Activated CD4-positive, alpha-beta T cell treated with anti-CD3 and anti-CD28 coated beads, Interleukin-2, amount 50 U/mL, for 16 hours (primary cell): ENCODE results near the gene BCL7C.
"Not testable (repeated sequence)": the region's sequence is repeated elsewhere in the genome, so short reads cannot be mapped to it uniquely, and the experiment has no call there.

Experiments used
- DNase-seq: peaks from one replicate; pipeline ENCODE4 v3.0.0-alpha.2; 2020

Gene BCL7C

DNA sequence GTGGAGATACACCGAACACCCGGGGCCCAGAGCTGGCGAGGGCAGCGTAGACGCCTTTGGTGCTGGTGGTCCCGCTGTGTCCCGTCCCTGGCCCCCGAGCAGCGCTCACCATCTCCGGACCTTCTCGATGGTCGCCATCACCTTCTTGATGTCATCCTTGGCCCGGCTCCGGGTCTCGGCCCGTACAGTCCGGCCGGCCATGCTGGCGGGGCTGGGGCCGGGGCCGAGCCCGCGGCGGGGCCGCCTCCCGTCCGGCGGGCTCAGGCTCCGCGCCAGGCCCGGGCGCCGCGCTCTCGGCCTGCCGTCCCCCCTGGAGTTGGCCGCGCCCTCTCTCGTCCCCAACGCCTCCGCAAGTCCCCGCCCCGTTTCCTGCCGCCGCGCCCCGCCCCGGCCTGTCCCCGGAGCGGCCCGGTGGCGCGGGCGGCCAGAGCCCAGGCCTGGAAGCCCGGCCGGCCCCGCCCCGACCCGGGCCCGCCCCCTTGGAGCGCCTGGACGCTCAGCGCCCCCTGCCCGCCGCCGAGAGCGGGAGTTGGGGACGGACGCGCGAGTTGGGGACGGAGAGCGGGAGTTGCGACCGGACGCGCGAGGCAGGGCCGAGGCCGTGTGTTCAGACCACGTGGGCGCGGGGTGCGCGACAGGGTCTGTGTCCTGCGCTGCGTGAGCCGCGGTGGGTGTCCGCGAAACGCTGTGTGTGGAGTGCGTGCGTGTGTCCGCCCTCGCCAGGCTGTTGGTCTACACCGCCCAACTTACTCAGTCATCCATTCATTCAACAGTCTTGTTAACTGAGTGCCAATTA is at the start of gene BCL7C:
TSS of gene BCL7C (minus strand) at position 334 of the 796 bp plus-strand sequence. CDS start at position 201, 133 bp downstream.
- peak; percentile 90 for DNase-seq

DNA sequence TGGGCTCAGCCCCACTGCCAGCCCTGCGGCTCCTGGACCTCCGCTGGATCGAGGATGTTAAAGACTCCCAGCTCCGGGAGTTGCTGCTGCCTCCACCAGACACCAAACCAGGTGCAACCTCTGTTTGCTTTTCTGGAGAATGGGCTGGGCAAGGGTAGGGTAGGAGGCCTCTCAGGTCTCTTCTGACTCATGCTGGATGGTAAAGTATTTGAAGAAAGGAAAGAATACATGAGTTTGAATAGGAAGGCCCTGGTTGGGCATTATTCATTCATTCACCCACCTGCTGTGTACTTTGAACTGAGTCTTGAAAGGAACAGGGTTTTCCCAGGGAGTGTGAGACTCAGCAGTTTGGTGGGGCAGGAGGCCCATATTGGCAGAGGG is 48.5 kb upstream of the BCL7C start:
- DNase-seq, result no peak

DNA sequence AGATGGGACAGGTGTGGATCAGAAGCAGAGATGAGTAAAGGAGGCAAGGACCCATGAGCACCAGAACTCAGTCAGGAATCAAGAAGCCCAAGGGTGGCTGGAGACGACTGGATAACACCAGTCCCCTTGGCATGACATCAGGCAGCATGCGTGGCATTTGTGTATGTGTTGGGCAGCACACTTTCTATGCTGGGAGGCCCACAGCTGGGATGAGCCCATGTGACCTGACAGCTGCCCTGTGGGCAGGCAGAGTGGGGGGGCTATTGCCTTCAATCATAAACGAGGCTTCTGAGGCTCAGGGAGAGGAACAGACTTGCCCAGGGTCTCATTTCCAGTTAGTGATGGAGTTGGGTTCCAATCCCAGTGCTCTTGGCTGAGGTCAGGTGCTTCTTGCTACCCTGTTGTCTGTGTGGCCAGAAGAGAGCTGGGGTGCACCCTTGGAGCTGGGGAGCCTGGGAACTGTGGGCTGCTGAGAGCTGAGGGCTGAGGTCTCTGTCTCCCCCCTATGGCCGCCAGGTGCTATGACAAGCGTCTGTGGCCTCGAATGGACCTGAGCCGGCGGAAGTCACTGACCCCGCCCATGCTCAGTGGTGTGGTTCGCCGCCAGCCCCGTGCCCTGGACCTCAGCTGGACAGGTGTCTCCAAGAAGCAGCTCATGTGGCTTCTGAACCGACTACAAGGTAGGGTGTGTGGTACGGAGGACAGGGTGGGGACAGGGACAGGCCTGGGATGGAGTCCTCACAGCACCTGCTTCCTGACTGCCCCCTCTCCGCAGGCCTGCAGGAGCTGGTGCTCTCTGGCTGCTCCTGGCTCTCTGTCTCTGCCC is 47.9 kb upstream of the BCL7C start:
- DNase-seq, result peak; percentile 81

DNA sequence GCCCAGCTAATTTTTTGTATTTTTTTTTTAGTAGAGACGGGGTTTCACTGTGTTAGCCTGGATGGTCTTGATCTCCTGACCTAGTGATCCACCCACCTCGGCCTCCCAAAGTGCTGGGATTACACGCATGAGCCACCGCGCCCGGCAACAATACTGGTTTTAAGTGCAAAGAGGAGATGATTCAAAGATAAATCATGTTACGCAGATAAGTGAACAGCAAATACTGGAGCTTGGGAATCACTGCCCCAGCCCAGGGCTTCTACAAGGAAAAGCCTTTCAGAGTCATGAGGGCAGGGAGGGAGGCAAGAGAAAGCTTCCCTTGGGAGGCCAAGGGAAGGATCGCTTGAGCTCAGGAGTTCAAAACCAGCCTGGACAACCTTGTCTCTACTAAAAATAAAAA is 45.7 kb upstream of the BCL7C start:
- DNase-seq, result not testable (repeated sequence)

DNA sequence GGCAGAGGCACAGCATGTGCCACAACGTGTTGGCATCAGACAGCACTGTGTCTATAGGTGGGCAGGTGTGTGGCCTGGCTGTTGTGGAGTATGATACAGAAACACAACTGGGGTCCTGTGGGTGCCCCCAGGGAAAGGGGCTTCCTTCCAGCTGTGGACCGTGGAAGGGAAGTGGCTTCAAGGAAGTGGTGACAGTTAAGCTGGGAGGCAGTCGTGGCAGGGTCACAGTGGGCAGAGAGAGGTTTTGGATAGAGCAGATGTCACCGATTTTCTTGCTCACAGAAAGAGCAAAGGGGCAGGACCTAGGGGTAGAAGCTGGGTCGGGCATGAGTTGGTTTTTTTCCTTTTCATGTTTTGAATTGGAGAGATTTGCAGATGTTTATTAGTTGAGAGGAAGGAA is 43.8 kb upstream of the BCL7C start:
- no peak for DNase-seq

DNA sequence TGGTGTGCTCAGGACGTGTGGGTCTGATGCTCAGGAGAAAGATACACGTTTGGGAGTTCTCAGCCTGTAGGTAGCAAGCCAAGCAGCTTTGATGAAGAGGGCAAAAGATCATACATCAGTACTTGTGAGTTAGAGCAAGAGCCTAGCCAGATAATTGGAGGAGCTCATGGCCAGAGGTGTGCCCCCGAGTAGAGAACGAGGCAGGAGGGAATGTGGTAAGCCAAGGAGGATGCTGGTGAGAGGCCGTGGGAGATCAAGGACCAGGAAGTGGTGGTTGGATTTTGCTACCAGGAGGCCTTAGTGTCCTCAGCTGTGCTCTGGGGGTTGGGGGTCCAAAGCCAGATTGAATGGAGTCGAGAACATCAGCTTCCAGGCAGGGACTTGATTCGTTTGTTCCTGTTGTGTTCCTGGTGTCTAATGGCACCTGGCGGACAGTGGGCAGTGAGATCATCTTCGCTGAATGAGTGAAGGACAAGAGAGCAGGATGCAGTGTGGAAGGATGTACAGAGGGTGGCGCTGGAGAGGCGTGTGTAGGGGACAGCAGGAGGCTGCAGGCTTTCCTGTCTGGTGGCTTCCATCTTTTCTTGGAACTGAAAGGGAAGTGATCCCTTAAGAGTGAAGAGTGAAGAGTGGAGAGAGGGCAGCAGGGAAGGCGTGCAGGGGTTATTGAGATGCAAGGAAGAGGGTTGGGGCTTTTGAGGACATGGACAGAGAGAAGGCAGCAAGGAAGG is 41.1 kb upstream of the BCL7C start:
- peak; percentile 47 for DNase-seq

DNA sequence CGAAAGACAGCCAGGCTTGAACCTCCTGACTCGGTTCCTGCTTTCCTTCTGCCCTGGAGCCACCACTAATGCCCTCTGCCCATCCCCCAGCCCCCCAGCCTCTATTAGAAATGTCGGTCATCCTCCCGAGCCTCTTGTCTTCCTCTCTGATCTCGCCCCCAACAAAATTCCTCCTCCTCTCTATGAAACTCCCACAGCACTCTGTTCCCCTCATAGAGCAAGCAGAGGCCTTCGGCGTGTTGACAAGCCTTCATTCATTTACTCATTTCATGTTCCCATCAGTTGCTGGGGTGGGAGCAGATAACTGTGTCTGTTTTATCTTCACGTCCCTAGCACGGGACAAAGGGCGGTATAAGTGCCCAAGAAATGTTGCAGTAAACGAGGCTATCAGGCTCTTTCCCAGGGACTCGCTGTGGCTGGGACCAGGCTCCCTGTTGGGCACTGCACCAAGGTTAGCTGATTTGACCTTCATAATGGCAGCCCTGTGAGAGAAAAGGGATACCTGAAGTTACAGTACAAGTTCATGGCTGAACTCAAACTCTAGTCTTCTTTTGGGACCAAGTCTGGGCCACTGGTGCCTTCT is 37.3 kb upstream of the BCL7C start:
- DNase-seq, result no peak

DNA sequence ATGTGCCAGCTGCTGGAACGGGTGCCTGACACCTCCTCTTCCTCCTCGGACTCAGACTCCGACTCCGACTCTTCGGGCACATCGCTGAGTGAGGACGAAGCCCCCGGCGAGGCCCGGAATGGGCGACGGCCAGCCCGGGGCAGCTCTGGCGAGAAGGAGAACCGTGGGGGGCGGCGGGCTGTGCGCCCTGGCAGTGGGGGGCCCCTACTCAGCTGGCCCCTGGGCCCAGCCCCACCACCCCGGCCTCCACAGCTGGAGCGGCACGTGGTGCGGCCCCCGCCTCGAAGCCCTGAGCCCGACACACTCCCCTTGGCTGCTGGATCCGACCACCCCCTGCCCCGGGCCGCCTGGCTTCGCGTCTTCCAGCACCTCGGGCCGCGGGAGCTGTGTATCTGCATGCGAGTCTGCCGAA is 36.3 kb upstream of the BCL7C start:
- DNase-seq, result no peak

DNA sequence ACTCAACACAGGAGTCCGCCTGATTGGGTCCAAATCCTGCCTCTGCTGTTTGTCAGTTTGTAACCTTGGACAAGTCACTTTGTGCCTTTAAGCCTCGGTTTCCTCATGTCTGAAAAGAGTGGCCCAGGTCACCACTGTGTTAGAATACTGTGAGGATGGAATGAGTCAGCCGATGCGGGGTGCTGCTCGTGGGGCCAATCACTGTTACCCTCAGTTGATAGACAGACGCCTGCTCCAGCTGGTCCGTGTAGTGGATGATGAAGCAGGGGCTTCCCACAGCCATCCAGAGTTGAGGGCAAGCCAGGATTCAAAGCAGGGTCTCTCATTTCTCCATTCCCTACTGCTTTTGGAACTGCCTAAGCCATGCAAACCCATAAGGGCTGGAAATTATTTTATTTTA is 35.3 kb upstream of the BCL7C start:
- peak; percentile 30 for DNase-seq

DNA sequence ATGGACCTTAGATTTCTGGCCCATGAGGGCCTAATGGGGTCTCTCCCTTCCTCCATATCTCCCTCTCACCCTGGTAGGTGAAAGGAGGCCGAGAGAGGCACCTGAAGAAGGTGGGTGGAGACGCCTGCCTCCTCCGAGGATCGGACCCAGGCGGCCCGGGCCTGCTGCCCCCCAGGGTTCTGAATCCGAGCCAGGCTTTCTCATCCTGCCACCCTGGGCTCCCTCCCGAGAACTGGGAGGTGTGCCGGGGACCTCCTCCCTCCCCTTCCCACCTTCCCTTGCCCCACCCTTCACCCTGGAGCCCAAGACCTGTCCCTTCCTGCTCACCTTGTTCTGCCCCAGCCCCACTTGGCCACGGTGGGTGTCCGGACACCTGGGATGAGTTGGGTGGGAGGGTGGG is 34.5 kb upstream of the BCL7C start:
- no peak for DNase-seq

DNA sequence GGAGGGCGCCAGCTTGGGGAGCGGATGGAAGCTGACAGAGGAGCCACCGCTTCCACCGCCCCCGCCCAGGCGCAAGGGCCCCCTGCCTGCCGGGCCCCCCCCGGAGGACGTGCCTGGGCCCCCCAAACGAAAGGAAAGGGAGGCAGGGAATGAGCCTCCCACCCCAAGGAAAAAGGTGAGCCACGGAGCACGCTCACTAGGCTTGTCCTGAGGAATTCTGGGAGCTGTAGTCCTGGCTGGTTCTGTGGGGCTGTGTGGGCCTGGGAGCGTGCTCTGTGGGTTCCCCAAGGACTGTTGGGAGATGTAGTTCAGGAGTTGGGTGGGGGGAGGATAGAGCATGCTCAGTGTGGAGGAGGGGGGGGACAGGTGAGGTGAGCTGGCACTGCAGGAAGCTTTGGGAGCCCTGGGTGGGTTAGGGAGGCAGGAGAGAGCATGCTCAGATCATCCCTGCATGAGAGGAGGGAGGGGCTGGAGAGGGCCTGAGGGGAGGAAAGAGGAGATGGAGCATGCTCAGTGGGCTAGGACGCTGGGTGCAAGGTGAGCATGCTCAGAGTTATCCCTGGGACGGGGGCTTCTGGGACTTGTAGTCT is 34.0 kb upstream of the BCL7C start:
- DNase-seq, result peak; percentile 72

DNA sequence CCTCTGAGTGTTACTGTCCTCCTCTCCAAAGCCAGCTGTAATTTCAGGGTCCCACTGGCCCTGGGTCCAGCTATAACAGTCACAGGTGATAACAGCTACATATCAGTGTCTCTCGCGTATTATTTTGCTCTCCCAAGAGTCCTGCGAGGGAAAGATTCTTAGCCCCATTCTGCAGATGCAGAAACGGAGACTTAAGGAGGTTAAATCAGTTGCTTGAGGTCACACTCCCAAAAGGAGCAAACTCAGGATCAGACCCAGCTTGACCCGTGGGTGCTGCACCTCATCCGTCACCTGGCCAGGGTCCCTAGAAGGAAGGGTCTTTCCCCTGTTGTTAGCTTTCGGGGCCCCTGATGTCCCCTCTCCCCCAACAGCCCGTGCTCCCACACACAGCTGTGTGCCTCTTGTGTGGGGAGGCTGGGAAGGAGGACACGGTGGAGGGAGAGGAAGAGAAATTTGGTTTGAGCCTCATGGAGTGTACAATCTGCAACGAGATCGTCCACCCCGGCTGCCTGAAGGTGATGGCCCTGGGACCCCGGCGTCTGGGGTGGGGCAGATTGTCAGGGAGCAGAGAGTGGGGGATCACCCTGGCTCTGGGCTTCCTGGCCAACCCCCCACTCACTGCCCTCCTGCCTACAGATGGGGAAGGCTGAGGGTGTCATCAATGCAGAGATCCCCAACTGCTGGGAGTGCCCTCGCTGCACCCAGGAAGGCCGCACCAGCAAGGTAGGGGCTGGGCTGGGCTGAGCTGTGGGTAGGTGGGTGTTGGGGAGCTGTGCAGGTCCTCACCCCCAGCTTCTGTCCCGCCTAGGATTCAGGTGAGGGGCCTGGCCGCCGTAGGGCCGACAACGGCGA is 33.3 kb upstream of the BCL7C start:
- no peak for DNase-seq

DNA sequence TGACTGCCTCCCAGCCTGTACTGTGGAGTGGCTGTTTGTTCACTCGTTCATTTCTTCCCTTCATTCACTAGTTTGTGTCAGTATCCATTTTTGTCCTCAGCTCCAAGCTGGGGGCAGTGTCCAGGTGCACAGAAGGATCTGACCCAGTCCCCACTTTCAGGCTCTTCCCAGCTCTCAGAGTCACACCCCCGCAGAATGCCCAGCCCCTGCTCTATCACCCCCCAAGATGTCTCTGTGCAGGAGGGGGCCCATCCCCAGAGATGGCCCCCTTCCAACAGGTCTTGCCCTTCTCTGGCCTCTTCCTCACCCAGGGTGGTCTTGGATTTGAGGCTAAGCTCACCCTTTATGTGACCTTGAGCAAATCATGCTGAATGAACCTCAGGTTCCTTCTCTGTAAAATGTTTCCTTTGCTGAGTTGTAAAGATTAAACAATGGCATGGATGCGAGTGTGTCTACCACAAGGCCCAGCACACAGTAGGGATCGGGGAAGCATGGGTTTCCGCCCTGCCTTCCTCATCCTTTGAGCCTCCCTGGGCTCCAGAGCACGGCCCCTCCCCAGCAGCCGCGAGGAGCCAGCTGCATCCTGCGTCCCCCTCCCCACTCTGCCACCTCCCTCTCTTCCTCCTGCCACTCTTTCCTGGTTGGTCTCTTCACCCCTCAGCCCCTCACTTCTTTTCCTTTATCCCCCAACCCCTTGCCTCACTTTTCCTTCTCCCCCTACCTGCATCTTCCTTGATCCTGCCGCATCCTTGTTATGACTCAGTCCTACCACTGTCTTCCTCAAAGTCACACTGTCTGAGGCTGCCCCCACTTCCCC is 32.3 kb upstream of the BCL7C start:
- no peak for DNase-seq

DNA sequence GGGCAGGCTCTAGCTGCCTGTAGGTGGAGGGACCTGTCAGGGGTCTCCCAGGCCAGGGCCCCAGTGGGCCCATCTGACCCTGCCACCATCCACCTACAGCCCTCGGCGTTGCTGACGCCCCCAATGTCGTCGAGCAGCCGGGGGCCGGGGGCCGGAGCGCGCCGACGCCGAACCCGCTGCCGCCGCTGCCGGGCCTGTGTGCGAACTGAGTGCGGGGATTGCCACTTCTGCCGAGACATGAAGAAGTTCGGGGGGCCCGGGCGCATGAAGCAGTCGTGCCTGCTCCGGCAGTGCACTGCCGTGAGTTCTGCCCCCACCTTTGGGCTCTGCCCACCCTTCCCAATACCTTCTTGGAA is 31.7 kb upstream of the BCL7C start:
- DNase-seq, result no peak

DNA sequence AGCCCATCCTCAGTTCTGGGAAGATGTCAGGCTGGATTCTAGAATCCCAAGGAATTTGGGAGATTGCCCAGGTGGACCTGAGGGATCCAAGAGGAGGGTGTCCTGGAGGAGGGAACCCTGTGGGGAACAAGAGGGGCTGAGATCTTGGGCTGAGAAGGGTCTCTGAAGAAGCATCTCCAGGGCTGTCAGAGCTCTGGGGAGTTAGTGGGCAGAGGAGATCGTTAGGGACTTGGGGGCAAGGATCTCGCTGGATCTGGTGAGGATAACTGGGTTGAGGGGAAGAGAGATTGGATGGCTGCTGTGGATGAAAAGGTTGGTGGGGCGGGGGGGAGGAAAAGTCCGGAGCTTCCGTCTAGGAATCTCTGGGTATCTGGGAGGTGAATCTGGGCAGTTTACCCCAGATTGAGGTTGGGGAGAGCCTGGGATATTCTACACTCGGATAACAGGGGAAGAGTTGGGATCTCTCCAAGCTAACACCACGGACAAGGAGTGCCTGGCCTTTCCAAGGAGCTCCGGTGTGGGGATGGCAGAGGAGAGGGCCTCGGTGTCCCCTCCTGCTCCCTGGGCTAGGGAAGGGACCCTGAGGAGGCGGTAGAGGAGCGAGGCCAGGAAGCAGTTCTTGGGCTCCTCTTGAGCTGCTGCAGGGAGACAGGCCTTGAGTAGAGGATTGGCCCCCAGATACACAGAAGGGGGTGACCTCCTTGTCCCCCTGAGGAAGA is 31.2 kb upstream of the BCL7C start:
- DNase-seq, result no peak

DNA sequence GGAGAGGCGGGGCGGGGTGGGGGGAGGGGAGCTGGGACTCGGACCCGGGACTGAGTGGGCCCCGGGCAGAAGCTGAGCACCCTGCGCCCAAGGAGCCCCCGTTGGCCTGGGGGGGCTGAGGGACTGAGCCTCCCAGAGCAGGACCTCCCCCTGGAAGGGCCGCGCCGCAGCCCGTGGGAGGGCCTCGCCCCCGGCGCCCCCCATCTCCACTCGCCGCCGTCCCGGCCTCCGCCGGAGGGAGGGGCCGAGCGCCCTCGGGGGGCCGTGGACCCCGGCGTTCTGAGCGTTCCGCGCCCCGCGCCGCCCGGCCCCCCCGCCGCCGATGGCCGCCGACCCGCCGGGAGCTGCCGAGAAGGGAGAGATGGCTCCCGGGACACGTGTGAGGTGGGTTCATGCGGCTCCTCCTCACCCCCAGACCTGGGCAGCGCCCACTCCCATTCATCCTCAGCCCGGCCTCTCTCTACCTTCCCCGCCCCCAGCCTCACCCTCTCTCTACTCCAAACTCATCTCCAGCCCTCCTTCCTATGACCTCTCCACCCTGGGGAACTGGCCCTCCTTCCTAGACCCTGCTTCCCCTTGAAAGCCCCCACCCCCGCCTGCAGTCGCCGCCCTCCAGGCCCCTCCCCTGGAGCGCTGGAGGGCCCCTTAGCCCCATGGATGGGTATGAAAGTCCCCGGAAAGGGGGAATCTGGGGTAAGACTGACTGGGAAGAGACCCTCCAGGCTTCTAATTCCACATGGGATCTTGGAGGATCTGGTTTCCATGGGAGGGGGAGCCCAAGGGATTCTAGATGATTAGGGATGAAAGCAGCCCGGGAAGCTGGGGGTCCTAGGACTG is 30.4 kb upstream of the BCL7C start:
- no peak for DNase-seq

DNA sequence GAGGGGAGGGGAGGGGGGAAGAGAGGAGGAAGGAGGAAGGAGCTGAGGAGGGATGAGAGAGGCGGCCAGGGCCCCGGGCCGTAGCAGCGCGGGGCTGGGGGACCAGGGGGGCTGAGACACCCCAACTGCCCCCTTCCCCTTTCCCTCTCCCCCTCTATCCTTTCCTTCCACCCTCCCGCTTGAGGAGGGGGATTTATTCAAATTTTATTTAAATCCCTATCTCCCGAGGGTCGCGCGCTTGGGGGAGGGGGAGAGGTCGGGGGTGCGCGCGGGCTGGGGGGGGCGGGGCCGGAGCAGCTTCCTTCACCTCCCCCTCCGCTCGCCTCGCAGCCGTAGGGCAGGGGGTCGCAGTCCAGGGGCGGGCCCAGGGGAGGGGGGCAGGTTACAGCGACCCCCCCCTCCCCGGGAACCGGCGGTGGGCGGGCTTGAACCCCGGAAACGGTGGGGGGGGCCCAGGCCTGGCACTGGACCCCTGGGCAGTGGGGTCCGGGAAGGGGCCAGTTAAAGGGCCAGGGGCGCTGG is 29.7 kb upstream of the BCL7C start, which contains the start of gene FBXL19:
TSS of gene FBXL19 (plus strand) at position 19 of the 522 bp plus-strand sequence. CDS start 2,183 bp downstream, outside the sequence.
- no peak for DNase-seq

DNA sequence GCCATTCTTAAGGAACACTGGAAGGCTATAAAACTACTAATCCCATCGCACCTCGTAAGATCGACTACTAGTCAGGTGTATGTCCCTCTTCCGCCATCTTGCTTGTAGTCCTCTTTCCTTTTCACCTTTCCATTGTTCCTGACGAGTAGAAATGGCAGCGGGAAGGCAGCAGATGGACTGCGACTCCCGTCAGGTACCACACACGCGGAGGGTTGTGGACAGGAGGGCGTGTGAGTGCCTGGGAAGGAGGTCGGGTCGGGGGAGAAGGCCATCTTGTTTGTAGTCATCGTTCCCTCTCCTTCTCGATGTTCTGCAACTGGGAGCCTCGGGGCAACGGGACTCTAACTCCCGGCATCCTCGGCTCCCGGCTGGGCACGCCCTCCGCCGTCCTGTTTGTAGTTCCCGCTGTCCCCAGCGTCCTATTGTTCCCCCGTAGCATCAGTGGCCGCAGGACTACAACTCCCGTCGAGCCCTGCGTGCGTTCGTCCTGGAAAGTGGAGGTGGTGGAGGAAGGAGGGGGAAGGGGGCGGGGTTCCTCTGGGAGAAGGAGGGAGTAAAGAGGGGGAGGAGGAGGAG is 29.2 kb upstream of the BCL7C start:
- DNase-seq, result peak; percentile 99
